Neural cell (in vitro differentiated cells): Measurements from ENCODE around the gene SEMA3B. TPM values are rescaled to one million over a fixed set of nuclear protein-coding genes. Genes with fewer than 3 reads are reported as not detected.

ENCODE experiments used
- H2AFZ ChIP-seq: fragments of 200-600, 300-800 bp; sonication (generic), shearing (Covaris generic); 2 replicates; pipeline ENCODE4 v1.6.0; 2014; ENCODE audit warnings: low read depth, mild to moderate bottlenecking, antibody characterized with exemption, low read length, moderate library complexity
- H3F3A ChIP-seq: fragments of 200-600 bp; shearing (Covaris generic); 2 replicates; pipeline ENCODE4 v1.6.1; 2016; ENCODE audit warnings: mild to moderate bottlenecking, moderate library complexity, mixed read lengths, antibody characterized with exemption, low read length; ENCODE audit not compliant: insufficient read depth, poor library complexity, severe bottlenecking
- H3K27ac ChIP-seq: fragments of 200-600, 300-800 bp; sonication (generic), shearing (Covaris generic); 2 replicates; pipeline ENCODE4 v1.5.1; 2014; ENCODE audit warnings: mild to moderate bottlenecking, low read length, moderate library complexity
- H3K27me3 ChIP-seq: fragments of 300-800, 200-600 bp; sonication (generic), shearing (Covaris generic); 2 replicates; pipeline ENCODE4 v1.6.0; 2014; ENCODE audit warnings: mild to moderate bottlenecking, low read depth, low read length, moderate library complexity; ENCODE audit not compliant: insufficient read depth
- H3K36me3 ChIP-seq: fragments of 300-800, 200-600 bp; sonication (generic), shearing (Covaris generic); 2 replicates; pipeline ENCODE4 v1.5.1; 2014; ENCODE audit warnings: mild to moderate bottlenecking, antibody characterized with exemption, low read length, moderate library complexity; ENCODE audit not compliant: insufficient read depth
- H3K4me2 ChIP-seq: fragments of 300-800, 200-600 bp; sonication (generic), shearing (Covaris generic); 2 replicates; pipeline ENCODE4 v1.6.0; 2014; ENCODE audit warnings: mild to moderate bottlenecking, low read length
- H3K4me3 ChIP-seq: fragments of 300-800, 200-600 bp; sonication (generic), shearing (Covaris generic); 2 replicates; pipeline ENCODE4 v1.5.1; 2014; ENCODE audit warnings: mild to moderate bottlenecking, low read length, moderate library complexity
- H3K79me2 ChIP-seq: fragments of 200-600 bp; shearing (Covaris generic); replicated peaks from 2 replicates; pipeline ENCODE4 v1.6.0; 2014; ENCODE audit warnings: mild to moderate bottlenecking, low read length, moderate library complexity; ENCODE audit not compliant: insufficient read depth
- H3K9ac ChIP-seq: fragments of 300-800, 200-600 bp; sonication (generic), shearing (Covaris generic); 2 replicates; pipeline ENCODE4 v1.6.1; 2016; ENCODE audit warnings: mild to moderate bottlenecking, low read length, mixed read lengths
- H3K9me2 ChIP-seq: fragments of 200-600 bp; shearing (Covaris generic); 2 replicates; pipeline ENCODE4 v1.6.1; 2016; ENCODE audit warnings: mild to moderate bottlenecking, low read length, mixed read lengths; ENCODE audit not compliant: insufficient read depth
- H3K9me3 ChIP-seq: fragments of 200-600, 300-800 bp; sonication (generic), shearing (Covaris generic); 2 replicates; pipeline ENCODE4 v1.6.1; 2016; ENCODE audit warnings: mild to moderate bottlenecking, mixed run types, low read length, moderate library complexity, mixed read lengths
- H4K20me1 ChIP-seq: fragments of 200-600 bp; shearing (Covaris generic); 2 replicates; pipeline ENCODE4 v1.6.1; 2016; ENCODE audit warnings: mild to moderate bottlenecking, mixed run types; ENCODE audit not compliant: insufficient read depth
- EP300 ChIP-seq: fragments of 450-650 bp; conservative IDR thresholded peaks from 2 replicates; pipeline ENCODE4 v1.6.1; 2014; ENCODE audit warnings: antibody characterized with exemption, mild to moderate bottlenecking, moderate library complexity; ENCODE audit not compliant: poor library complexity, severe bottlenecking
- EZH2 ChIP-seq: fragments of 200-600, 300-800 bp; shearing (Covaris generic), sonication (generic); IDR thresholded peaks from 2 replicates; pipeline ENCODE4 v1.6.1; 2014; ENCODE audit warnings: antibody characterized with exemption, low read length, borderline replicate concordance, mild to moderate bottlenecking; ENCODE audit not compliant: insufficient read depth, poor library complexity, severe bottlenecking
- MXI1 ChIP-seq: fragments of 450-650 bp; conservative IDR thresholded peaks from 2 replicates; pipeline ENCODE4 v1.6.1; 2014; ENCODE audit warnings: antibody characterized with exemption, mild to moderate bottlenecking; ENCODE audit not compliant: poor library complexity, severe bottlenecking
- POLR2AphosphoS5 ChIP-seq: IDR thresholded peaks from 2 replicates; pipeline ENCODE4 v1.6.1; 2012
- RAD21 ChIP-seq: fragments of 450-650 bp; conservative IDR thresholded peaks from 2 replicates; pipeline ENCODE4 v1.6.1; 2014; ENCODE audit warnings: antibody characterized with exemption, mild to moderate bottlenecking, moderate library complexity
- SMC3 ChIP-seq: fragments of 450-650 bp; conservative IDR thresholded peaks from 2 replicates; pipeline ENCODE4 v1.6.1; 2014; ENCODE audit warnings: antibody characterized with exemption, mild to moderate bottlenecking, moderate library complexity; ENCODE audit not compliant: poor library complexity
- TAF1 ChIP-seq: IDR thresholded peaks from 2 replicates; pipeline ENCODE4 v1.6.1; 2012; ENCODE audit warnings: low read depth
- polyA plus RNA-seq: library from polyadenylated mRNA; depleted of rRNA; stranded (reverse); fragments of >200 nt; gene quantifications from 2 replicates; pipeline ENCODE4 v1.2.3, GENCODE V29; 2014
- TF ChIP-seq, protein P1 (sequence below): IDR thresholded peaks from 2 replicates; pipeline ENCODE4 v1.6.1; 2012; ENCODE audit warnings: borderline replicate concordance
- TF ChIP-seq, protein P2 (sequence below): fragments of 450-650 bp; IDR thresholded peaks from 2 replicates; pipeline ENCODE4 v1.5.1; 2014; ENCODE audit warnings: antibody characterized with exemption, mild to moderate bottlenecking, moderate library complexity; ENCODE audit not compliant: poor library complexity, severe bottlenecking

The SEMA3B gene
- polyA plus RNA-seq, 1 donor from 2014 or later = 7.8 TPM

DNA sequence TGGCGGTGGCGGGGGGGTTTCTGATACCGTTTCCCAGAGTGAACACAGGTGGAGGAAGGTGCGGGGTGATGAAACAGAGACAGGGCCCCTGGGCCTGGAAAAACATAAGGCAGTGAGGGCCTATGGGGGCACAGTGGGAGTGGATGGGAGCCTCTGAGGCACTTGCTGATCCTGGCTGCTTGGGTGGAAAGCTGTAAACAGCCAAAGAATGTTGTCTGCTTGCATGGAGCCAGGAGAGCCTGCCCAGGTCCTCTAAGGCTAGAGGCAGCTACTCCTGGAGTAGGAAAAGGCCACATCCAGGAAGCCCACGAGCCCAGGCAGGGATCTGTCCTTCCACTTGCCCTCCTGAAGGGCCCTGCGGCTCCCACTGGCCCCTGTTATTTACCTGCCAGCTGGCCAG, 2.9 kb upstream of the SEMA3B start:
- Histone ChIP-seq H3K4me3 (no peak overlapping the region), H3K9me2 (no peaks in the 10 kb centered on the region), H3K9me3 (no peaks in the 10 kb centered on the region), H2AFZ (no peak overlapping the region), H3K36me3 (no peaks in the 10 kb centered on the region), H3K27ac (no peak overlapping the region), H3F3A (no peaks in the 10 kb centered on the region), H3K79me2 (no peaks in the 10 kb centered on the region), H4K20me1 (no peaks in the 10 kb centered on the region), H3K27me3 (no peaks in the 10 kb centered on the region), H3K9ac (no peak overlapping the region), H3K4me2 (no peak overlapping the region)
- TF ChIP-seq RAD21 (no peak), TAF1 (no peak), POLR2AphosphoS5 (no peak), SMC3 (no peak), EZH2 (no peak), EP300 (no peak), MXI1 (no peak)
- TF ChIP-seq, protein P1, sequence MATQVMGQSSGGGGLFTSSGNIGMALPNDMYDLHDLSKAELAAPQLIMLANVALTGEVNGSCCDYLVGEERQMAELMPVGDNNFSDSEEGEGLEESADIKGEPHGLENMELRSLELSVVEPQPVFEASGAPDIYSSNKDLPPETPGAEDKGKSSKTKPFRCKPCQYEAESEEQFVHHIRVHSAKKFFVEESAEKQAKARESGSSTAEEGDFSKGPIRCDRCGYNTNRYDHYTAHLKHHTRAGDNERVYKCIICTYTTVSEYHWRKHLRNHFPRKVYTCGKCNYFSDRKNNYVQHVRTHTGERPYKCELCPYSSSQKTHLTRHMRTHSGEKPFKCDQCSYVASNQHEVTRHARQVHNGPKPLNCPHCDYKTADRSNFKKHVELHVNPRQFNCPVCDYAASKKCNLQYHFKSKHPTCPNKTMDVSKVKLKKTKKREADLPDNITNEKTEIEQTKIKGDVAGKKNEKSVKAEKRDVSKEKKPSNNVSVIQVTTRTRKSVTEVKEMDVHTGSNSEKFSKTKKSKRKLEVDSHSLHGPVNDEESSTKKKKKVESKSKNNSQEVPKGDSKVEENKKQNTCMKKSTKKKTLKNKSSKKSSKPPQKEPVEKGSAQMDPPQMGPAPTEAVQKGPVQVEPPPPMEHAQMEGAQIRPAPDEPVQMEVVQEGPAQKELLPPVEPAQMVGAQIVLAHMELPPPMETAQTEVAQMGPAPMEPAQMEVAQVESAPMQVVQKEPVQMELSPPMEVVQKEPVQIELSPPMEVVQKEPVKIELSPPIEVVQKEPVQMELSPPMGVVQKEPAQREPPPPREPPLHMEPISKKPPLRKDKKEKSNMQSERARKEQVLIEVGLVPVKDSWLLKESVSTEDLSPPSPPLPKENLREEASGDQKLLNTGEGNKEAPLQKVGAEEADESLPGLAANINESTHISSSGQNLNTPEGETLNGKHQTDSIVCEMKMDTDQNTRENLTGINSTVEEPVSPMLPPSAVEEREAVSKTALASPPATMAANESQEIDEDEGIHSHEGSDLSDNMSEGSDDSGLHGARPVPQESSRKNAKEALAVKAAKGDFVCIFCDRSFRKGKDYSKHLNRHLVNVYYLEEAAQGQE = no peak
- TF ChIP-seq, protein P2, sequence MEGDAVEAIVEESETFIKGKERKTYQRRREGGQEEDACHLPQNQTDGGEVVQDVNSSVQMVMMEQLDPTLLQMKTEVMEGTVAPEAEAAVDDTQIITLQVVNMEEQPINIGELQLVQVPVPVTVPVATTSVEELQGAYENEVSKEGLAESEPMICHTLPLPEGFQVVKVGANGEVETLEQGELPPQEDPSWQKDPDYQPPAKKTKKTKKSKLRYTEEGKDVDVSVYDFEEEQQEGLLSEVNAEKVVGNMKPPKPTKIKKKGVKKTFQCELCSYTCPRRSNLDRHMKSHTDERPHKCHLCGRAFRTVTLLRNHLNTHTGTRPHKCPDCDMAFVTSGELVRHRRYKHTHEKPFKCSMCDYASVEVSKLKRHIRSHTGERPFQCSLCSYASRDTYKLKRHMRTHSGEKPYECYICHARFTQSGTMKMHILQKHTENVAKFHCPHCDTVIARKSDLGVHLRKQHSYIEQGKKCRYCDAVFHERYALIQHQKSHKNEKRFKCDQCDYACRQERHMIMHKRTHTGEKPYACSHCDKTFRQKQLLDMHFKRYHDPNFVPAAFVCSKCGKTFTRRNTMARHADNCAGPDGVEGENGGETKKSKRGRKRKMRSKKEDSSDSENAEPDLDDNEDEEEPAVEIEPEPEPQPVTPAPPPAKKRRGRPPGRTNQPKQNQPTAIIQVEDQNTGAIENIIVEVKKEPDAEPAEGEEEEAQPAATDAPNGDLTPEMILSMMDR = no peak

DNA sequence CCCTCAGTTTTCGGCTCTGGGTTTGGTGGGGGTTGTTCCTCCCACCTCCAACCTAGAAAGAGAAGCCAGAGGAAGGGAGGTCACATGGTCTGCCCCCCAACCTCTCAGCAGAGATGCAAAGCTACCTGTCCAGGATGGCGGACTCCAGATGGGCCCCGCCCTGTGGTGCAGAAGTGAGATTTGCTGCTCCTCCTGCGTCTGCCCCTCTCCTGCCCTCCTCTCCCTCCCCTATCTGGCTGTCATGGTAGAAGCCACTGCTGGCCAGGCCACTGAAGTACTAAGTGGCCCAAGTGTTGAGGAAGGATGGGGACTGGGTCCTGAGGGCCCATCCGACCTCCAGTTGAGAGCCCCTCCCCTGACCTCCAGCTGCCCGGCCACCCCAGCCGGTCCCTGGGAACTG, 2.1 kb upstream of the SEMA3B start:
- Histone ChIP-seq H3K36me3 (no peaks in the 10 kb centered on the region), H2AFZ (no peak overlapping the region), H3K9ac (no peak overlapping the region), H3K79me2 (no peaks in the 10 kb centered on the region), H3K4me2 (no peak overlapping the region), H3K4me3 (no peak overlapping the region), H4K20me1 (no peaks in the 10 kb centered on the region), H3K27me3 (no peaks in the 10 kb centered on the region), H3K9me2 (no peaks in the 10 kb centered on the region), H3F3A (no peaks in the 10 kb centered on the region), H3K27ac (no peak overlapping the region), H3K9me3 (no peaks in the 10 kb centered on the region)
- TF ChIP-seq MXI1 (no peak), SMC3 (no peak), RAD21 (no peak), EP300 (no peak), EZH2 (no peak), POLR2AphosphoS5 (no peak), TAF1 (no peak)
- TF ChIP-seq, protein P2 = no peak
- TF ChIP-seq, protein P1 = no peak
